ENCODE data around the gene MUC13.

GRCh38 chr3:124867511-124867910 is 67.0 kb downstream of the MUC13 start:
- TF ChIP-seq YY1 (IDR thresholded peaks at IDR 0.05; ENCODE audit: insufficient read depth, insufficient read length) (no peak), SUZ12 (IDR thresholded peaks at IDR 0.05; ENCODE audit: extremely low read depth, insufficient read depth, insufficient read length) (no peak)
